GM20000 (cell line): Measurements from ENCODE around the gene CHCHD3.
A peak's percentile ranks its signal among the peaks of the same experiment; 100 is the strongest.

ENCODE experiments used
- DNase-seq: peaks from one replicate; pipeline ENCODE4 v3.0.0; 2012; ENCODE audit warnings: low spot score
- CTCF ChIP-seq: IDR thresholded peaks from 2 replicates; pipeline ENCODE4 v1.5.1; 2012; ENCODE audit warnings: mild to moderate bottlenecking, control low read depth; ENCODE audit errors: extremely low read depth, missing control alignments

Gene CHCHD3

GRCh38 chr7:133061792-133062191 lies 20.1 kb downstream of the CHCHD3 start:
- TF ChIP-seq CTCF = no peak
- no peak for DNase-seq

- TF ChIP-seq CTCF = no peak
- DNase-seq = no peak
These were observed 20.5 kb downstream of the CHCHD3 start for GRCh38 chr7:133061357-133061756.

GRCh38 chr7:133060004-133060403 lies 21.9 kb downstream of the CHCHD3 start:
- no peak for DNase-seq
- TF ChIP-seq CTCF = no peak

- no peak for DNase-seq
- no peak for TF ChIP-seq CTCF
These were observed 22.6 kb downstream of the CHCHD3 start for GRCh38 chr7:133059263-133059662.

GRCh38 chr7:133056370-133057238 lies 25.3 kb downstream of the CHCHD3 start:
- peak; percentile 36 for DNase-seq
- TF ChIP-seq CTCF = no peak

GRCh38 chr7:133054162-133054840 lies 27.6 kb downstream of the CHCHD3 start:
- DNase-seq = no peak
- no peak for TF ChIP-seq CTCF

- DNase-seq = peak; percentile 26
- no peak for TF ChIP-seq CTCF
These were observed 28.5 kb downstream of the CHCHD3 start for GRCh38 chr7:133053321-133053891.
